Effector memory CD8-positive, alpha-beta T cell (primary cell): Measurements from ENCODE around the gene ARHGAP24.
A peak's percentile ranks its signal among the peaks of the same experiment; 100 is the strongest.

Experiments
- ATAC-seq: fragments of 150-1000 bp; cut with Tn5 transposase; replicated peaks from 2 replicates; pipeline ENCODE4 v1.10.0; 2021; ENCODE audit warnings: mild to moderate bottlenecking, moderate library complexity
- DNase-seq, 3 experiments: peaks; one replicate each; pipeline ENCODE4 v3.0.0; 2021
- H3K27ac Mint-ChIP-seq, 2 donors: one replicate each; pipeline ENCODE4 v1.8.0; 2022; ENCODE audit warnings: mild to moderate bottlenecking in 2 of 2, mixed read lengths in 2 of 2, moderate library complexity in 2 of 2
- H3K27me3 Mint-ChIP-seq, 2 donors: one replicate each; pipeline ENCODE4 v1.8.0; 2022; ENCODE audit warnings: mixed read lengths in 2 of 2
- H3K36me3 Mint-ChIP-seq: one replicate; pipeline ENCODE4 v1.8.0; 2022; ENCODE audit warnings: mild to moderate bottlenecking, moderate library complexity, mixed read lengths; ENCODE audit not compliant: insufficient read depth
- H3K4me1 Mint-ChIP-seq, 2 donors: one replicate each; pipeline ENCODE4 v1.8.0; 2022; ENCODE audit warnings: low read depth in 2 of 2, mixed read lengths in 2 of 2
- H3K4me3 Mint-ChIP-seq, 2 donors: one replicate each; pipeline ENCODE4 v1.8.0; 2022; ENCODE audit warnings: mild to moderate bottlenecking in 2 of 2, mixed read lengths in 2 of 2, moderate library complexity in 2 of 2
- H3K9me3 Mint-ChIP-seq, 2 donors: one replicate each; pipeline ENCODE4 v1.8.0; 2022; ENCODE audit warnings: mixed read lengths in 2 of 2
- total RNA-seq, 9 experiments: gene quantifications; one replicate each; lab custom pipeline; 2026; lab: John Stamatoyannopoulos, UW

Gene ARHGAP24
- total RNA-seq: 0 to 0.24 (median 0) reads per million in 9 experiments

- Mint-ChIP-seq H3K27ac (no peak within 1 kb of the TSS), H3K4me1 (no peaks in the 10 kb centered on the region), H3K4me3 (peak within 1 kb of the TSS in 1 of 2 donors; percentile 41), H3K27me3 (no peaks in the 10 kb centered on the region), H3K9me3 (peaks cover 4 to 6% of the 10 kb centered on the region in 2 donors), H3K36me3 (no peaks in the 10 kb centered on the region)
- ATAC-seq (peak; percentile 69), DNase-seq (no peak)
Measured at GRCh38 chr4:85474818-85475630, at the start of gene ARHGAP24. TSS of gene ARHGAP24 (plus strand) at chr4:85475150.

- ATAC-seq (no peak), DNase-seq (no peak)
- Mint-ChIP-seq H3K4me1 (no peaks in the 10 kb centered on the region), H3K36me3 (no peaks in the 10 kb centered on the region), H3K4me3 (no peak overlapping the region), H3K27me3 (no peaks in the 10 kb centered on the region), H3K27ac (no peak overlapping the region), H3K9me3 (peaks cover 4 to 8% of the 10 kb centered on the region in 2 donors)
Measured at GRCh38 chr4:85426366-85426765, 48.6 kb upstream of the ARHGAP24 start.

GRCh38 chr4:85427123-85427522 lies 47.8 kb upstream of the ARHGAP24 start:
- no peaks in the 10 kb centered on the region for H3K36me3 Mint-ChIP-seq
- no peak overlapping the region for H3K4me3 Mint-ChIP-seq
- no peak for ATAC-seq
- no peak for DNase-seq
- peaks cover 6 to 8% of the 10 kb centered on the region in 2 donors for H3K9me3 Mint-ChIP-seq
- H3K27ac Mint-ChIP-seq: no peak overlapping the region
- no peaks in the 10 kb centered on the region for H3K4me1 Mint-ChIP-seq
- no peaks in the 10 kb centered on the region for H3K27me3 Mint-ChIP-seq

GRCh38 chr4:85430226-85430625 lies 44.7 kb upstream of the ARHGAP24 start:
- no peak for DNase-seq
- H3K4me1 Mint-ChIP-seq: no peaks in the 10 kb centered on the region
- no peak overlapping the region for H3K4me3 Mint-ChIP-seq
- H3K9me3 Mint-ChIP-seq: peaks cover 8 to 10% of the 10 kb centered on the region in 2 donors
- no peak for ATAC-seq
- H3K27me3 Mint-ChIP-seq: no peaks in the 10 kb centered on the region
- no peak overlapping the region for H3K27ac Mint-ChIP-seq
- H3K36me3 Mint-ChIP-seq: no peaks in the 10 kb centered on the region

GRCh38 chr4:85430697-85431096 lies 44.3 kb upstream of the ARHGAP24 start:
- DNase-seq: no peak
- no peak for ATAC-seq
- Mint-ChIP-seq H3K4me3 (no peak overlapping the region), H3K4me1 (no peaks in the 10 kb centered on the region), H3K27me3 (no peaks in the 10 kb centered on the region), H3K36me3 (no peaks in the 10 kb centered on the region), H3K27ac (no peak overlapping the region), H3K9me3 (peaks cover 8 to 10% of the 10 kb centered on the region in 2 donors)

- Mint-ChIP-seq H3K36me3 (no peaks in the 10 kb centered on the region), H3K27ac (no peak overlapping the region), H3K27me3 (no peaks in the 10 kb centered on the region), H3K4me1 (no peaks in the 10 kb centered on the region), H3K9me3 (peaks cover 8 to 10% of the 10 kb centered on the region in 2 donors), H3K4me3 (no peak overlapping the region)
- DNase-seq: no peak
- no peak for ATAC-seq
Measured at GRCh38 chr4:85431156-85431555, 43.8 kb upstream of the ARHGAP24 start.

- no peaks in the 10 kb centered on the region for H3K4me1 Mint-ChIP-seq
- peaks cover 8 to 12% of the 10 kb centered on the region in 2 donors for H3K9me3 Mint-ChIP-seq
- no peak overlapping the region for H3K4me3 Mint-ChIP-seq
- ATAC-seq (no peak), DNase-seq (no peak)
- no peak overlapping the region for H3K27ac Mint-ChIP-seq
- no peaks in the 10 kb centered on the region for H3K36me3 Mint-ChIP-seq
- no peaks in the 10 kb centered on the region for H3K27me3 Mint-ChIP-seq
Measured at GRCh38 chr4:85431881-85432485, 43.0 kb upstream of the ARHGAP24 start.

- ATAC-seq: no peak
- H3K4me3 Mint-ChIP-seq: no peak overlapping the region
- DNase-seq: no peak
- no peak overlapping the region for H3K27ac Mint-ChIP-seq
- peaks cover 3 to 4% of the 10 kb centered on the region in 2 donors for H3K9me3 Mint-ChIP-seq
- H3K36me3 Mint-ChIP-seq: no peaks in the 10 kb centered on the region
- H3K27me3 Mint-ChIP-seq: no peaks in the 10 kb centered on the region
- H3K4me1 Mint-ChIP-seq: no peaks in the 10 kb centered on the region
Measured at GRCh38 chr4:85445050-85445639, 29.8 kb upstream of the ARHGAP24 start.

- Mint-ChIP-seq H3K4me3 (no peak overlapping the region), H3K27me3 (no peaks in the 10 kb centered on the region), H3K9me3 (peaks cover 0 to 1% of the 10 kb centered on the region in 2 donors), H3K36me3 (no peaks in the 10 kb centered on the region), H3K27ac (no peak overlapping the region), H3K4me1 (no peaks in the 10 kb centered on the region)
- DNase-seq: no peak
- ATAC-seq: no peak
Measured at GRCh38 chr4:85446141-85446861, 28.6 kb upstream of the ARHGAP24 start.

- Mint-ChIP-seq H3K9me3 (peaks cover 0 to 1% of the 10 kb centered on the region in 2 donors), H3K27ac (no peak overlapping the region), H3K4me1 (no peaks in the 10 kb centered on the region), H3K4me3 (no peak overlapping the region), H3K36me3 (no peaks in the 10 kb centered on the region), H3K27me3 (no peaks in the 10 kb centered on the region)
- DNase-seq (no peak), ATAC-seq (no peak)
Measured at GRCh38 chr4:85448906-85449890, 25.8 kb upstream of the ARHGAP24 start.

- ATAC-seq (no peak), DNase-seq (no peak)
- Mint-ChIP-seq H3K4me1 (no peaks in the 10 kb centered on the region), H3K27ac (no peak overlapping the region), H3K4me3 (no peak overlapping the region), H3K36me3 (no peaks in the 10 kb centered on the region), H3K27me3 (no peaks in the 10 kb centered on the region), H3K9me3 (peaks cover 0 to 1% of the 10 kb centered on the region in 2 donors)
Measured at GRCh38 chr4:85452058-85452731, 22.8 kb upstream of the ARHGAP24 start.

GRCh38 chr4:85455942-85456341 lies 19.0 kb upstream of the ARHGAP24 start:
- Mint-ChIP-seq H3K4me3 (no peak overlapping the region), H3K4me1 (no peaks in the 10 kb centered on the region), H3K27ac (no peak overlapping the region), H3K36me3 (no peaks in the 10 kb centered on the region), H3K27me3 (no peaks in the 10 kb centered on the region), H3K9me3 (peaks cover 7 to 8% of the 10 kb centered on the region in 2 donors)
- DNase-seq (no peak), ATAC-seq (no peak)
